ENCODE data around the gene ICAM2.

DNA sequence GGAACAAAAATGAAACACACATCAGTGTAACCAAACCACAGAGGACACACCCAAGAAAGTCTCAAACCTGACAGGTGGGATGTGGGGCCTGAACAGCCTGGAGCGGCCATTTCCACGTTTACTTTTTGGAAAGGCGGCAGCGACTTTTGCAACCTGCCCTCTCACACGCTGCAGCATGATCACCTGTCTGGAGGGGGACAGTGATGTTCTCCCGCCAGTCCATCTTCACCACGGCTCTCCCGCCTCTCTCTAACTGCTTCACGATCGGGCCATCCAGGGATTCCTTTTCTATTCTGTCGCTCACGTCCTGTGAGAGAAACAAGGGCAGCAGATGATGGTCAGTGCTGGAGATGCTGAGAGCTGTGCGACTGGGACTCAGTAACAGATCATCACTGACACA lies 24.7 kb upstream of the ICAM2 start:
- TF ChIP-seq ZFX (IDR thresholded peaks at IDR 0.05; ENCODE audit: borderline replicate concordance): no peak
- TF ChIP-seq, protein P1, sequence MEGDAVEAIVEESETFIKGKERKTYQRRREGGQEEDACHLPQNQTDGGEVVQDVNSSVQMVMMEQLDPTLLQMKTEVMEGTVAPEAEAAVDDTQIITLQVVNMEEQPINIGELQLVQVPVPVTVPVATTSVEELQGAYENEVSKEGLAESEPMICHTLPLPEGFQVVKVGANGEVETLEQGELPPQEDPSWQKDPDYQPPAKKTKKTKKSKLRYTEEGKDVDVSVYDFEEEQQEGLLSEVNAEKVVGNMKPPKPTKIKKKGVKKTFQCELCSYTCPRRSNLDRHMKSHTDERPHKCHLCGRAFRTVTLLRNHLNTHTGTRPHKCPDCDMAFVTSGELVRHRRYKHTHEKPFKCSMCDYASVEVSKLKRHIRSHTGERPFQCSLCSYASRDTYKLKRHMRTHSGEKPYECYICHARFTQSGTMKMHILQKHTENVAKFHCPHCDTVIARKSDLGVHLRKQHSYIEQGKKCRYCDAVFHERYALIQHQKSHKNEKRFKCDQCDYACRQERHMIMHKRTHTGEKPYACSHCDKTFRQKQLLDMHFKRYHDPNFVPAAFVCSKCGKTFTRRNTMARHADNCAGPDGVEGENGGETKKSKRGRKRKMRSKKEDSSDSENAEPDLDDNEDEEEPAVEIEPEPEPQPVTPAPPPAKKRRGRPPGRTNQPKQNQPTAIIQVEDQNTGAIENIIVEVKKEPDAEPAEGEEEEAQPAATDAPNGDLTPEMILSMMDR (IDR thresholded peaks at IDR 0.05): no peak

Data from 22Rv1 (cell line).